ENCODE results near the gene PLD2.

PLD2 gene

DNA sequence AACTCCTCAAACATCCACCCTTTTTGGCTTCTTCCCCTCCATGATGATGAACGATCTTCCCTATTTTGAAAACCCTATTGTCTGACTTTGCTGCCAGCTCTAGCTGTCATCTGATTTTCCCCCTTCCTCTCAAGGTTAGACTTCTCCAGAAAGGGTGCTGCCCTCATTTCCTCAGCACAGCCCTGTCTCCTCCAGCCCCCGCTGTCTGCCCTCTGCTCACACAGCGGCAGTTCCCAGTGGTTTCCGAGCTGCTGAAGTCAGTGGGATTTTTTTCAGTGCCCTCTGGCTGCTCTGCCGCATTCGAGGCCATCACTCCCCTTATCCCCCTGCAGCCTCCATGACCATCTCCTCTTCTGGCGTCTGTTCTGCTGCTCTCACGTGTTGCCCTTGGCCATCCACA is 65.8 kb downstream of the PLD2 start:
- H3K4me1 Mint-ChIP-seq, result peaks cover 7% of the 10 kb centered on the region
- H3K36me3 Mint-ChIP-seq, result peaks cover 31% of the 10 kb centered on the region
- no peak overlapping the region for H3K4me3 Mint-ChIP-seq
- DNase-seq (ENCODE audit: low spot score in 2 of 2), result no peak
- ATAC-seq, result no peak
- no peaks in the 10 kb centered on the region for H3K9me3 Mint-ChIP-seq
- H3K27ac Mint-ChIP-seq, result peak overlapping the region; percentile 38

Measured in stimulated activated effector memory CD8-positive, alpha-beta T cell treated with anti-CD3 and anti-CD28 coated beads, Interleukin-12 subunit alpha, Interleukin-12 subunit beta, amount 100 ng/mL, for 72 hours (primary cell).